HepG2 (cell line): Measurements from ENCODE around the gene CEBPZOS. TPM values are rescaled to one million over a fixed set of nuclear protein-coding genes. Genes with fewer than 3 reads are reported as not detected.

Experiments
- BRCA1 ChIP-seq: sonication (generic); formaldehyde crosslinking; IDR thresholded peaks from 2 replicates; pipeline ENCODE4 v1.4.0; 2020; ENCODE audit warnings: missing genetic modification reagents
- FLYWCH1 ChIP-seq: sonication (generic); formaldehyde crosslinking; IDR thresholded peaks from 2 replicates; pipeline ENCODE4 v1.8.1; 2023; ENCODE audit warnings: mild to moderate bottlenecking, missing genetic modification reagents
- ISL2 ChIP-seq: sonication (generic); formaldehyde crosslinking; IDR thresholded peaks from 2 replicates; pipeline ENCODE4 v1.5.0; 2020; ENCODE audit warnings: missing genetic modification reagents
- MED13 ChIP-seq: sonication (generic); formaldehyde crosslinking; IDR thresholded peaks from 2 replicates; pipeline ENCODE4 v1.5.0; 2020; ENCODE audit warnings: missing genetic modification reagents
- NFIC ChIP-seq: IDR thresholded peaks from 2 replicates; pipeline ENCODE4 v1.6.1; 2012; ENCODE audit warnings: mild to moderate bottlenecking, low read length, inconsistent platforms
- PRMT3 ChIP-seq: sonication (generic); formaldehyde crosslinking; IDR thresholded peaks from 2 replicates; pipeline ENCODE4 v1.8.1; 2022; ENCODE audit warnings: low read depth, mild to moderate bottlenecking, moderate library complexity, missing genetic modification reagents, borderline replicate concordance
- ZFP90 ChIP-seq: sonication (generic); formaldehyde crosslinking; IDR thresholded peaks from 2 replicates; pipeline ENCODE4 v1.8.0; 2022; ENCODE audit warnings: missing genetic modification reagents, mild to moderate bottlenecking, inconsistent platforms, borderline replicate concordance
- ZKSCAN8 ChIP-seq: IDR thresholded peaks from 2 replicates; pipeline ENCODE4 v1.6.1; 2016; ENCODE audit warnings: borderline replicate concordance, missing genetic modification reagents, missing compliant biosample characterization
- ZNF124 ChIP-seq: sonication (generic); formaldehyde crosslinking; IDR thresholded peaks from 2 replicates; pipeline ENCODE4 v1.4.0; 2020; ENCODE audit warnings: missing genetic modification reagents
- ZNF775 ChIP-seq: sonication (generic); formaldehyde crosslinking; IDR thresholded peaks from 2 replicates; pipeline ENCODE4 v1.4.0; 2020; ENCODE audit warnings: missing genetic modification reagents, mild to moderate bottlenecking, moderate library complexity, borderline replicate concordance
- polyA plus RNA-seq, 8 experiments: library from polyadenylated mRNA; depleted of rRNA in 3 of 8; stranded (reverse) in 7 of 8; unstranded in 1 of 8; fragments of >200 nt; fragmentation: Illumina TruSeq in 4 of 8; extraction: Trizol in 4 of 8; gene quantifications; 2 replicates each; pipeline versions ENCODE4 v1.2.1 to v1.2.3, GENCODE V29; 2011 to 2016; ENCODE audit warnings: low read depth in 4 of 8, missing spikeins in 1 of 8, mixed read lengths in 1 of 8; ENCODE audit not compliant: insufficient read depth in 1 of 8
- total RNA-seq, 5 experiments: library from RNA; depleted of rRNA; stranded (reverse); fragments of >200 nt; fragmentation: Illumina TruSeq; extraction: Trizol; gene quantifications; 2 replicates each; pipeline ENCODE4 v1.2.3, GENCODE V29; 2016; ENCODE audit warnings: low read depth in 1 of 5
- TF ChIP-seq, protein P1 (sequence below): IDR thresholded peaks from 2 replicates; pipeline ENCODE4 v1.6.1; 2016
- TF ChIP-seq, protein P2 (sequence below): IDR thresholded peaks from 2 replicates; pipeline ENCODE4 v1.6.1; 2016; ENCODE audit warnings: low read depth
- TF ChIP-seq, protein P3 (sequence below), 2 experiments: IDR thresholded peaks; 2 replicates each; pipeline ENCODE4 v1.6.1; 2011 to 2012; ENCODE audit warnings: low read length in 2 of 2, borderline replicate concordance in 1 of 2, low read depth in 1 of 2, mild to moderate bottlenecking in 1 of 2, moderate library complexity in 1 of 2
- TF ChIP-seq, protein P4 (sequence below): sonication (generic); formaldehyde crosslinking; IDR thresholded peaks from 2 replicates; pipeline ENCODE4 v1.9.0; 2021; ENCODE audit warnings: missing genetic modification reagents, borderline replicate concordance
- TF ChIP-seq, protein P5 (sequence below): sonication (generic); formaldehyde crosslinking; IDR thresholded peaks from 2 replicates; pipeline ENCODE4 v1.4.0; 2020; ENCODE audit warnings: mild to moderate bottlenecking, missing genetic modification reagents

The CEBPZOS gene
- total and polyA plus RNA-seq, 2 of the 13 experiments (the other 11 are each of a cell fraction or from before 2014, with no cell fraction given), result 18.6 to 44.7 TPM

DNA sequence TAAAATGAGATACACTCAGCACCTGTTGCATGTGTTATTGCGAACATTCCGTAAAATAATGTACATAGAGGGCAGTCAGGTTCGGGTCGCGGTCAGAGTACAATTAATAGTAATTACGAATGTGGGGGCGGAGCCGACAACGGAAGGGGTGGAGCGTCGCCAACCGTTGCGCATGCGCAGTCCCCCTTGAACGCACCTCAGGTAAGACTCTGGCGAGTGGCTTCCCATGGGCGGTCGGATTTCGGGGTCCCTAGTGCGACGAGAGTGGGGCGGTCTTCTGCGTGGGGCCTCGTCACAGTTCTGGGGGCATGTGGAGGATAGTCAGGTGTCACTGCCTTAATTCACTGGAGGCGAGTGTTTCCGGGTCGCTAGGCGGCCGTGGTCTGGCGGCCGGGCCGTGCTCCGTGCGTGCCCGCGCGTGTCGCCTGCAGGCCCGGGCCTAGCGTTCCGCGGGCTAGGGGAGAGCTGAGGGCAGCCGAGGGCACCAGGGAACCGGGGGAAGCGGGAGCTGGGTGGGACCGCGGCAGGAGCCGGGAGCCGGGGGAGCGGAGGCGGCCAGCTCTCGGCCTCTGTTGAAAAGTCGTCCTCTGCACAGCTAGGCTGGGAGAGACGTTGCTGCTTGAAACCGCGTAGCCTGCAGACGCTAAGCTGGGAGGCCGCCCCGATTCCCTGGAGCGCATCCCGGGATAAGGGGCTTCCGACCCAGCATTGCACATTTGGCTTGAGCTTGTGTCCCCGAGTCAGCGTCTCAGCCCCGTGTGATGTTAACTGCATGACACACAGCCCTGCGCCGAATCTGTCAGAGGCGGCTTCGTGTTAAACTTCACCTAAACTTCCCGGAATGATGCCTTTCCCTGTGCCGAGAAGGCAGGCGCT is at the start of gene CEBPZOS (continued):
- no peak; the same call in 1 of the 2 replicates for TF ChIP-seq ZNF124
- TF ChIP-seq MED13, result peak; percentile 86; the same call in 1 of the 2 replicates
- peak; percentile 94 for TF ChIP-seq ZNF775 (CRISPR knock-in tag)
- peak; percentile 15; the same call in 1 of the 2 replicates for TF ChIP-seq ZKSCAN8
- TF ChIP-seq, protein P1, sequence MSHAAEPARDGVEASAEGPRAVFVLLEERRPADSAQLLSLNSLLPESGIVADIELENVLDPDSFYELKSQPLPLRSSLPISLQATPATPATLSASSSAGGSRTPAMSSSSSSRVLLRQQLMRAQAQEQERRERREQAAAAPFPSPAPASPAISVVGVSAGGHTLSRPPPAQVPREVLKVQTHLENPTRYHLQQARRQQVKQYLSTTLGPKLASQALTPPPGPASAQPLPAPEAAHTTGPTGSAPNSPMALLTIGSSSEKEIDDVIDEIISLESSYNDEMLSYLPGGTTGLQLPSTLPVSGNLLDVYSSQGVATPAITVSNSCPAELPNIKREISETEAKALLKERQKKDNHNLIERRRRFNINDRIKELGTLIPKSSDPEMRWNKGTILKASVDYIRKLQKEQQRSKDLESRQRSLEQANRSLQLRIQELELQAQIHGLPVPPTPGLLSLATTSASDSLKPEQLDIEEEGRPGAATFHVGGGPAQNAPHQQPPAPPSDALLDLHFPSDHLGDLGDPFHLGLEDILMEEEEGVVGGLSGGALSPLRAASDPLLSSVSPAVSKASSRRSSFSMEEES (CRISPR knock-in tag), result peak; percentile 75; the same call in 1 of the 2 replicates
- peak; percentile 66; the same call in 1 of the 2 replicates for TF ChIP-seq ISL2 (CRISPR knock-in tag)
- TF ChIP-seq NFIC, result no peak
- TF ChIP-seq, protein P2, sequence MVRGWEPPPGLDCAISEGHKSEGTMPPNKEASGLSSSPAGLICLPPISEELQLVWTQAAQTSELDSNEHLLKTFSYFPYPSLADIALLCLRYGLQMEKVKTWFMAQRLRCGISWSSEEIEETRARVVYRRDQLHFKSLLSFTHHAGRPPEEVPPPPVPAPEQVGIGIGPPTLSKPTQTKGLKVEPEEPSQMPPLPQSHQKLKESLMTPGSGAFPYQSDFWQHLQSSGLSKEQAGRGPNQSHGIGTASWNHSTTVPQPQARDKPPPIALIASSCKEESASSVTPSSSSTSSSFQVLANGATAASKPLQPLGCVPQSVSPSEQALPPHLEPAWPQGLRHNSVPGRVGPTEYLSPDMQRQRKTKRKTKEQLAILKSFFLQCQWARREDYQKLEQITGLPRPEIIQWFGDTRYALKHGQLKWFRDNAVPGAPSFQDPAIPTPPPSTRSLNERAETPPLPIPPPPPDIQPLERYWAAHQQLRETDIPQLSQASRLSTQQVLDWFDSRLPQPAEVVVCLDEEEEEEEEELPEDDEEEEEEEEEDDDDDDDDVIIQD, result peak; percentile 91; the same call in 1 of the 2 replicates
- 0 out of 2 replicates have a peak, but pooled peaks have one; percentile 71 for TF ChIP-seq BRCA1 (CRISPR knock-in tag)
- TF ChIP-seq, protein P3, sequence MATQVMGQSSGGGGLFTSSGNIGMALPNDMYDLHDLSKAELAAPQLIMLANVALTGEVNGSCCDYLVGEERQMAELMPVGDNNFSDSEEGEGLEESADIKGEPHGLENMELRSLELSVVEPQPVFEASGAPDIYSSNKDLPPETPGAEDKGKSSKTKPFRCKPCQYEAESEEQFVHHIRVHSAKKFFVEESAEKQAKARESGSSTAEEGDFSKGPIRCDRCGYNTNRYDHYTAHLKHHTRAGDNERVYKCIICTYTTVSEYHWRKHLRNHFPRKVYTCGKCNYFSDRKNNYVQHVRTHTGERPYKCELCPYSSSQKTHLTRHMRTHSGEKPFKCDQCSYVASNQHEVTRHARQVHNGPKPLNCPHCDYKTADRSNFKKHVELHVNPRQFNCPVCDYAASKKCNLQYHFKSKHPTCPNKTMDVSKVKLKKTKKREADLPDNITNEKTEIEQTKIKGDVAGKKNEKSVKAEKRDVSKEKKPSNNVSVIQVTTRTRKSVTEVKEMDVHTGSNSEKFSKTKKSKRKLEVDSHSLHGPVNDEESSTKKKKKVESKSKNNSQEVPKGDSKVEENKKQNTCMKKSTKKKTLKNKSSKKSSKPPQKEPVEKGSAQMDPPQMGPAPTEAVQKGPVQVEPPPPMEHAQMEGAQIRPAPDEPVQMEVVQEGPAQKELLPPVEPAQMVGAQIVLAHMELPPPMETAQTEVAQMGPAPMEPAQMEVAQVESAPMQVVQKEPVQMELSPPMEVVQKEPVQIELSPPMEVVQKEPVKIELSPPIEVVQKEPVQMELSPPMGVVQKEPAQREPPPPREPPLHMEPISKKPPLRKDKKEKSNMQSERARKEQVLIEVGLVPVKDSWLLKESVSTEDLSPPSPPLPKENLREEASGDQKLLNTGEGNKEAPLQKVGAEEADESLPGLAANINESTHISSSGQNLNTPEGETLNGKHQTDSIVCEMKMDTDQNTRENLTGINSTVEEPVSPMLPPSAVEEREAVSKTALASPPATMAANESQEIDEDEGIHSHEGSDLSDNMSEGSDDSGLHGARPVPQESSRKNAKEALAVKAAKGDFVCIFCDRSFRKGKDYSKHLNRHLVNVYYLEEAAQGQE (IDR thresholded peaks at IDR 0.05; ENCODE audit: borderline replicate concordance in 1 of 2, low read depth in 1 of 2, low read length in 2 of 2), result no peak; a peak in 1 of 4 replicates
- peak; percentile 71 for TF ChIP-seq ZFP90 (CRISPR knock-in tag)
- TF ChIP-seq, protein P4, sequence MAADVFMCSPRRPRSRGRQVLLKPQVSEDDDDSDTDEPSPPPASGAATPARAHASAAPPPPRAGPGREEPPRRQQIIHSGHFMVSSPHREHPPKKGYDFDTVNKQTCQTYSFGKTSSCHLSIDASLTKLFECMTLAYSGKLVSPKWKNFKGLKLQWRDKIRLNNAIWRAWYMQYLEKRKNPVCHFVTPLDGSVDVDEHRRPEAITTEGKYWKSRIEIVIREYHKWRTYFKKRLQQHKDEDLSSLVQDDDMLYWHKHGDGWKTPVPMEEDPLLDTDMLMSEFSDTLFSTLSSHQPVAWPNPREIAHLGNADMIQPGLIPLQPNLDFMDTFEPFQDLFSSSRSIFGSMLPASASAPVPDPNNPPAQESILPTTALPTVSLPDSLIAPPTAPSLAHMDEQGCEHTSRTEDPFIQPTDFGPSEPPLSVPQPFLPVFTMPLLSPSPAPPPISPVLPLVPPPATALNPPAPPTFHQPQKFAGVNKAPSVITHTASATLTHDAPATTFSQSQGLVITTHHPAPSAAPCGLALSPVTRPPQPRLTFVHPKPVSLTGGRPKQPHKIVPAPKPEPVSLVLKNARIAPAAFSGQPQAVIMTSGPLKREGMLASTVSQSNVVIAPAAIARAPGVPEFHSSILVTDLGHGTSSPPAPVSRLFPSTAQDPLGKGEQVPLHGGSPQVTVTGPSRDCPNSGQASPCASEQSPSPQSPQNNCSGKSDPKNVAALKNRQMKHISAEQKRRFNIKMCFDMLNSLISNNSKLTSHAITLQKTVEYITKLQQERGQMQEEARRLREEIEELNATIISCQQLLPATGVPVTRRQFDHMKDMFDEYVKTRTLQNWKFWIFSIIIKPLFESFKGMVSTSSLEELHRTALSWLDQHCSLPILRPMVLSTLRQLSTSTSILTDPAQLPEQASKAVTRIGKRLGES, result peak; percentile 34; the same call in 1 of the 2 replicates
- TF ChIP-seq, protein P5, sequence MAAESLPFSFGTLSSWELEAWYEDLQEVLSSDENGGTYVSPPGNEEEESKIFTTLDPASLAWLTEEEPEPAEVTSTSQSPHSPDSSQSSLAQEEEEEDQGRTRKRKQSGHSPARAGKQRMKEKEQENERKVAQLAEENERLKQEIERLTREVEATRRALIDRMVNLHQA, result 0 out of 2 replicates have a peak, but pooled peaks have one; percentile 29
- 0 out of 2 replicates have a peak, but pooled peaks have one; percentile 10 for TF ChIP-seq FLYWCH1 (CRISPR knock-in tag)
- TF ChIP-seq PRMT3 (CRISPR knock-in tag), result peak; percentile 99
